Measurements from ENCODE around the gene TEX261.

DNA sequence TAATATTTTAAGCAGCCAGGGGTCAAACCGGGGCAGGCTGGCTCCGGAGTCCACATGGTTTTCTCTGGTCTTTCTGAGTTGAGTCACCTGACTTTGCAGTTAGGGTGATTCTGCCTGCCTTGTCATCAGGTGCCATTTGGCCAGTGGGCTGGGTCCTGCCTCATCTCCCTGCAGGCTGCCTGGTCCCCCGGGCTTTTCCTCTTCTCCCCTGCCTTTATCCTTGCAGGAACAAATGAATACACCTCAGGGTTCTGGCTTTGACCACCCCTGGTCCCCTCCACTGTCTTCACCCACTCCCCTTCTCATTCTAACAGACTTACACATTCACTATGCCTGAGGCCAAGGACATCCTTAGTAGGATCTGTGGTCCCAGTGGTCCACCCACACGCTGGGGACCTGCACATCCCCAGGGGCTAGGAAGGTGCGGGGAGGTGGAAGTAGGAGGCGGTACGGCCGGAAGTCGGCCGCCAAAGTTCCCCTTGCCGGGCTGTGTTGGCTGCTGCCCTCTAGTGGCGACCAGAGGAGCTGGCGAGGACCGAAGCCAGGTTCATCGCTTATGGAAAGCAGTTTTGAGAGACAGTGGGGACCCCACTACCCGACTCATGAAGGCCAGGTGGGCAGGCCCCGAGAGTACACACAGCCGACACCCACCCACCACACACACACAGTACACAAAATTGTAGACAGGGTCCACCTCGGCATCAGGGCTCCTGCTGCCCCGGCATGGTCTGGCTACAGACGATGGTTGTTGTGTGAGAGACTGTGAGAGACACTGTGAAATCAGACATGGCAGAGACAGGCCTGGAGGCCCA is 6.3 kb upstream of the TEX261 start:
- TF ChIP-seq, protein P1, sequence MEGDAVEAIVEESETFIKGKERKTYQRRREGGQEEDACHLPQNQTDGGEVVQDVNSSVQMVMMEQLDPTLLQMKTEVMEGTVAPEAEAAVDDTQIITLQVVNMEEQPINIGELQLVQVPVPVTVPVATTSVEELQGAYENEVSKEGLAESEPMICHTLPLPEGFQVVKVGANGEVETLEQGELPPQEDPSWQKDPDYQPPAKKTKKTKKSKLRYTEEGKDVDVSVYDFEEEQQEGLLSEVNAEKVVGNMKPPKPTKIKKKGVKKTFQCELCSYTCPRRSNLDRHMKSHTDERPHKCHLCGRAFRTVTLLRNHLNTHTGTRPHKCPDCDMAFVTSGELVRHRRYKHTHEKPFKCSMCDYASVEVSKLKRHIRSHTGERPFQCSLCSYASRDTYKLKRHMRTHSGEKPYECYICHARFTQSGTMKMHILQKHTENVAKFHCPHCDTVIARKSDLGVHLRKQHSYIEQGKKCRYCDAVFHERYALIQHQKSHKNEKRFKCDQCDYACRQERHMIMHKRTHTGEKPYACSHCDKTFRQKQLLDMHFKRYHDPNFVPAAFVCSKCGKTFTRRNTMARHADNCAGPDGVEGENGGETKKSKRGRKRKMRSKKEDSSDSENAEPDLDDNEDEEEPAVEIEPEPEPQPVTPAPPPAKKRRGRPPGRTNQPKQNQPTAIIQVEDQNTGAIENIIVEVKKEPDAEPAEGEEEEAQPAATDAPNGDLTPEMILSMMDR (IDR thresholded peaks at IDR 0.05): peak; percentile 84 to 98 (median 86)
- no peak for TF ChIP-seq POLR2A (IDR thresholded peaks at IDR 0.05)

Measured in body of pancreas (tissue), 4 donors.